GM21390 (cell line): ENCODE data around the gene PNLIPRP2.

Experiments
- ATAC-seq: cut with Tn5 transposase; IDR thresholded peaks from one replicate; pipeline ENCODE4 v1.9.1; 2021; ENCODE audit not compliant: unreplicated experiment

The PNLIPRP2 gene

DNA sequence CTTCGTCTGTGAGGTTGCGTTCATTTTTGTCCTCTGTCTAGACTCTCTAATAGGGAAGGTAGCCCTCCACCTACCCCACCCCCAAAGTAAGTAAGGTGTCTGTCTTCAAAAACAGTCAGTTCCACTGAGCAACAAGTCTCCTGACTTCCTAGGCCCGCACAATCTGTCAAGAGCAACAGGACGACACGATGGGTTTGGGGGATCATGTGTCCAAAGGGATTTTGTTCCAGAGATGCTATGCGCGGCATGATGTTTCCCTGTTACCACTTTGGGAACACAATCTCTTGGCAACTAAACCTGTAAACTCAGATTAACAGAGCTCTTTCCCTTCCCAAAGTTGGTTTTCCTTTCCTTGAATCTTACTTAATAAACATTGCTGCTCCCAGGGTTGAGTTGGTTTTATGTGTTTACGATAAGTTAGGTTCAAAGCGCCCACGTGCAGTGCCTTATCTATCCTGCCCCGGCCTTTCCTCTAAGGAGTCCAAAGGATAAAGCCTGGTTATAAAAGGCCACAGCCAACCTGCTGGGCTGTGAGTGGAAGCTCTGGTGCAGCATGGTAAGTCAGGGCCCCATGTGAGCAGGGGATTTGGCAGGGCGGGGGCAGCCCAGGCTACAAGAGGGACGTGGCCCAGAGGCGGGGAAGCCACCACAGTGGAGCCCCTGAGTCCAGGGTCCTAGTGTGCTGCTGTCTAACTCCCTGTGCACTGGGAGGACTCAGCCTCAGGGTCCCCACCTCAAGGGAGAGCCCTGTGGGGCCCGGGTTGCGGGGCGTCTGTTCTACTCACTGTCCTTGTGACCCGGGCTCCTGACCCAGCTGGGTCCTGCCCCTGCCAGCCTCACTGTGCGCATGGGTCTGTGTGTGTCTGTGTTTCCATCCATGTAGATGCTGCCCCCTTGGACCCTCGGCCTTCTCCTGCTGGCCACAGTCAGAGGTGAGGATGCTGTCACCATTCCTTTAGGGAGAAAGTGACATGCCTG is at the start of gene PNLIPRP2:
Gene PNLIPRP2 (plus strand): TSS at position 531 of the 978 bp plus-strand sequence.
- ATAC-seq: no peak

DNA sequence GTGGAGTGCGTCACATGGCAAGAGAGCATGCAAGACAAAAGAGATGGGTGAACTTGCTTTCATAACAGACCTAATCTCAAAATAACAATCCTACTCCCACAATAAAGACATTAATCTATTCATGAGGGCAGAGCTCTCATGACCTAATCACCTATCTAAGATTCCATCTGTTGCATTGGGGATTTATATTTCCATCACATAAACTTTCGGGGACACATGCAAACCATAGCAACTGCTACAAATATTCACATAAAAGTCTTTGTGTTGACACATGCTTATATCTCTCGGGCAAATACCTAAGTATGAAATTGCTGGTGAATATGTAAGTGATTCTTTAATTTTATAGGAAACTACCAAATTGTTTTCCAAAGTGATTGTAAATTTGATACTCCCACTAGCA is 46.0 kb upstream of the PNLIPRP2 start:
- no peak for ATAC-seq

DNA sequence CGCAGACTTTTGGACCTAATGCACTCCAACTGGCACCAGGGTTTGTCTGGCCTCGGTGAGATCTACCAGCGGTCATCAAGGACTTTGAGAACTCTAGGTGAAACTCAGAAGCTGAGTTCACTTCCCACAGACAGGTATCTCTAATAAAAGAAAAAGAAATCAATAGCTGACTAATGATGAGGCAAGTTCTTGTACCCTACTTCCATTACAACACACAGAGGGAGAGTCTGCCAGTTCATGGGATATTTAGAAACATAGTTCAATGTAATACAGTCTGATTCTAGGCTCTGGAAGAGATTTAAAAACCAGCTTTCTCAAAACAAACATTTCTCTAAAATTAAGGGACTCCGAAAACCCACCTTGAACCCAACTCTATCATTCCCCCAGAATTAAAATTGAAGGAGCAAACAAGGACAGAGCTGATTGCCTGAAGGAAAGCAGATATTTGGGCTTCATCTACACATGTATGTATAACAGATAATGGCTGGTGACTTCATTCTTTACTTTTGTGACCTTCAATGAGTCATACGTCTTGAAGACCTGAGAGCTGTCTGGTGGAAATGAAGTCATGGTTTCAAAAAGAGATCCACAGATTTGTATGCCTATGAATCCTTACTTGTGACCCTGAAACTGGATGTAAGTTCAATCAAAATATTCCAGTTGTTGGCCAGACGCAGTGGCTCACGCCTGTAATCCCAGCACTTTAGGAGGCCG is 32.7 kb upstream of the PNLIPRP2 start:
- no peak for ATAC-seq

DNA sequence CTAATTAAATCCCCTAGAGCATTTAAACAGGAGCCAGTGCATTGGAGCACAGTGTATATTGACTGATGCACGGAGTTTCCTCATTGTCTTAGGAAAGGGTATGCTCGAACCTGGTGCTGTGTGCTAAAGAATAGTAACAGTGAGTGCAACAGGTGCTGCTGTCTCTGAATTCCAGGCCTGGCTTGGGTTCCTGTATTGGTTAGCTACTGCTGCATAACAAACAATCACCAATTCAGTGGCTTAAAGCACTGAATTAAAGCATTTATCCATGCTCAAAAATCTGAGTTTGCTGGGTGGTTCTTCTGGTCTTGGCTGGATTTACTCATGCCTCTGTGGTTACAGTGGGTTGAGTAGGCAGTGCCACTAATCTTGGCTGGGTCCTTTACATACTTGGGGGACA is 31.8 kb upstream of the PNLIPRP2 start:
- no peak for ATAC-seq

DNA sequence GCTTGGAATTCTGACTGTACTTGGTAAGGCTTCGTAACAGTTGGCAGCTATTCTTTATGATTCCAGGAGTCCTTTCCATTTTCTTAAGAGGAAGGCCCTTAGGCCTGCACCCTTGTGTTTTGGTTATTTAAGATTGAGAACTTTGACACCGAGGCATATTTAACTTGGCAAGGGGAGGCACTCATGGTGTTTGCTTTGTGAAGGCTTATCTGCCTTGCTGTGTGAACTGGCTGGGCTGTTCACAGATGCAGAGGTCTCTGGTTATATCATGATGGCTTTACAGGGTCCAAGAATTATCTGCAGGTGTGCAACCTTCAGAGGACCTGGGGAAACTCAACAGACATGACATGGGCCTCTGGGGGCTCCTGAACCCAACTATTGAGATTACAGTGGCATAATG is 30.8 kb upstream of the PNLIPRP2 start:
- no peak for ATAC-seq

DNA sequence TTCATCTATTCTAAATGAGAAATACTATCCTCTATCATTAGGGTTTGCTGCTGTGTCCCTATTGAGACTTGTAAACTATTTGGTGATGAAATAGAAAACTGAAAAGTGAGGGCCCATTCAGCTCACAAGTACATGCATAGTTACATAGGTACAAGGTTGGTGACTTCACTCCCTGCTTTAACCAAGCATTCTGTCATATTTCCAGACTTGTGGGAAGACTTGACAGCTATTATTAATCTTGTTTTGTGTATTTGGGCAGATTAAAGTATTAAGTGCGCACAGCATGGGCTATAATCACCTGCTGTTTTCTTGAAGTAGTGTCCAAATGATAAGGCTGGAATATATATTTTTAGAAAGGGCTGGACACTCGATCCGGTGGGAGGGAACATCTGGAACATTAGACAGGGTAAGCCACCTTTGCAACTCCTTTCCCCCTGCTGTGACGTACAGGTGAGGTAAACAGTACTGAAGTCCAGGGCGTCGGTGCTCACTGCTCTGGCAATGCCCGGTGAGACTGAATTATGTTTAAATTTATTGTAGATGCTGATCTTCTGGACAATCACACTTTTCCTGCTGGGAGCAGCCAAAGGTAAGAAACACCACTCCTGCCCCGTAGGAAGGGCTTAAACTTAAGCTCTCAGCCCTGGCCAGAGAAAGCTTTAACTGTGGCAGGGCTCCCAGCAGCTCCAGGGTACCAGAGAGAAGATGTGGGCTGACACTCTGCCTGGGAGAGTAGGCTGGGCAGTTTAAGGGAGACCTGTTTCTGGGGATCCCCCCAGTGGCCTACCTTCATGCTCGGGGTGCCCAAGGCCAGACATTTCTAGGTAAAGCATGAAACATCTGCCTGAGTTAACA is 29.9 kb upstream of the PNLIPRP2 start, which contains the start of gene PNLIPRP1:
Gene PNLIPRP1 (plus strand): TSS at position 370 of the 855 bp plus-strand sequence. CDS start 171 bp downstream, at position 541.
- no peak for ATAC-seq

DNA sequence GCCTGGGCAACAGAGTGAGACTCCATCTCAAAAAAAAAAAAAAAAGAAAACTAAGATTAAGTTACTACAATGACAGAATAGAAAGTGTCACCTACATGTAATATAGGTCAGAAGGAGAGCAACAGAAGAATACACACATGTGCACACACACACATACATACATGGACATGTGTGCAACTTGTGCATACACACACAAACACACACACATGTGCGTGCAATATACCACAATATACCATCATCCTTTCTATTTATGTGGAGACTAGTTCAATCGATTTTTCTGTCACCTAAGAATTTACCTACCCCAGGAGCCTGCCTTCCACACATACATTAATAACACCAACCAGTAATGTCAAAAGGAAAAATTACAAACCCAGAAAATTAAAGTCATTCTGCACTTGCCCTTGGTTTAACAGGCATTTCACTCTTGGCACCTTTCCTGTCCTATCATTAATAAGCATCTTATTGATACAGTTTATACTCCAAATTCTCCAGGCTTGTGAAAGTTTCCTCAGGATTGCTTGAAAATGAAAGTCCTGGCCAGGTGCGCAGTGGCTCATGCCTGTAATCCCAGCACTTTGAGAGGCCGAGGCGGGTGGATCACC is 27.5 kb upstream of the PNLIPRP2 start:
- no peak for ATAC-seq

DNA sequence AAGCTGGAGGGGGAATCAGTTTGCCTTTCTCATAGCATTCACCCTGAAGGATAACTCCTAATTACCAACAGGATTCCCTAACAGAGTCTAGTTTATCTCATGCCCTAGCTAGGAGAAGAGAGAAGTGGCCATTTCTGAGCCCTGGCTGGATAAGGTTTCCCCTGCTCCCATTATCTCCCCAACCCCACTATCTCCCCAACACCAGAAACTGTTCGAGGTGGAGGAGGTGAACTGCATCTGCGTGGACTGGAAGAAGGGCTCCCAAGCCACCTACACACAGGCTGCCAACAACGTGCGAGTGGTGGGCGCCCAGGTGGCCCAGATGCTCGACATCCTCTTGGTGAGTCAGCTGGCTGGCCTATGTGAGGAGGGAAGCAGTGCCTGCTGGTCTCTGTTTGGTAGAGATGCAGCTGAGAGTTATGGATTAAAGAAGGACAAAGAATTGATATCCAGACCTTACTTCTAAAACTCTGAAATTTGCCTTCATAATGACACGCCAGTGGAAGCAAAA is 26.2 kb upstream of the PNLIPRP2 start:
- no peak for ATAC-seq

DNA sequence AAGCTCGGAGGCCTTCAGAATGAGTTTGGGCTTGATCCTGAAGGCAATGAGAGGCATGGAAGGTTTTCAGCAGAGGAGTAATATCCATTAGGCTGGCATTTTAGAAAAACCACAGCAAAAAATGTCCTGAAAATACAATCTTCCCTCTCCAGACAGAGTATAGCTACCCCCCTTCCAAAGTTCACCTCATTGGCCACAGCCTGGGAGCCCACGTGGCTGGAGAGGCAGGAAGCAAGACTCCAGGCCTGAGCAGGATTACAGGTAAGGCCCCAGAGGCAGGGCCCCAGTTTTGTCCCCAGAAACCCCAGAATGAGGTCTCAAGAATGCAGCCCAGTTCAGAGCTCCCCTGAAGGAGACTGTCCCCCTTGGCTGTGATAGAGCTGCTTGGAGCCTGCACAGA is 24.7 kb upstream of the PNLIPRP2 start:
- no peak for ATAC-seq

DNA sequence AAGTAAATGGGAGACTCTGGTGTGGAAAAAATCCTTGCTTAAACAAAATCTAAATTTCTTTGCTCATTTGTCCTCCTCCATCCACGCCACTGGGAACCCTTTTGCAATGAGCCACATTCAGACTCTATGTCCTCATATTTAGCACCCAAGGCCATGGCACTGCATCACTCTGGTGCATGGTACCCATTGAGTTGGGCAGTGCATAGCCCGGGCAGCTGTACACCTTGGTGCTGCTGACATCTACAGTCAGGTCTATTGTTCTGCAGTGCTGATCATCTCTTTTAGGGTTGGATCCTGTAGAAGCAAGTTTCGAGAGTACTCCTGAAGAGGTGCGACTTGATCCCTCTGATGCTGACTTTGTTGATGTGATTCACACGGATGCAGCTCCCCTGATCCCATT is 23.2 kb upstream of the PNLIPRP2 start:
- ATAC-seq: no peak

DNA sequence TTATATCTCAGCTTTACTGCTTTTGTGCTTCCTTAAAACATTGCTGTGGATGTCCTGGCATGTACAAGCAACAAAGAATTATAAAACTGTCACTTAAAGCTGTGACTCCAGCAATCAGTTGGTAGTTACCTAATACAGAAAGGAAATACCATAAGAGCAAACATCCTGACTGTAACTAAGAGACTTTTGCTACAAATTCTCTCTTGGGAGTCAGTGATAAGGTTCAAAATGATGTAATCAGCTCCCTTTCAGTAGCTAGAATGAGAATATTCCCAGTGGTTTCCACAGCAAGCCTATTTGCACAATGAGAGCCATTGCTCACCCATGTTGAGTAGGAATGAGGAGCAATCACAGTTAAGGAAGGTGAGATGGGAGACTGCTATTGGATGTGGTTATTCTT is 22.4 kb upstream of the PNLIPRP2 start:
- ATAC-seq: no peak

DNA sequence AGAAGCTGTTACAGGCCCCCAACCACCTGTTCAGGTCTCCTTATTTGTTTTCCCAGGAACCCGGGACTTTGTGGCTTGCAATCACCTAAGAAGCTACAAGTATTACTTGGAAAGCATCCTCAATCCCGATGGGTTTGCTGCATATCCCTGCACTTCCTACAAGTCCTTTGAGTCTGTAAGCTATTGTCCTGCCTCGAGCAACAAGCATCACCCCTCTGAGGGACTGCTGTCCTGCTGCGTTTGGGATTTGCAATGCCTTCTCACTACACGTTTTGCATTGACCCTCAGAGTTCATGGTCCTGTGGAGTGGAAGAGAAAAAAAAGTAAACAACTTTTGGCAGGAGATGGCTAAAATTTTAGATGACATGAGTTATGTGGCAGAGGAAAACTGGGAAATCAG is 20.8 kb upstream of the PNLIPRP2 start:
- ATAC-seq: no peak

DNA sequence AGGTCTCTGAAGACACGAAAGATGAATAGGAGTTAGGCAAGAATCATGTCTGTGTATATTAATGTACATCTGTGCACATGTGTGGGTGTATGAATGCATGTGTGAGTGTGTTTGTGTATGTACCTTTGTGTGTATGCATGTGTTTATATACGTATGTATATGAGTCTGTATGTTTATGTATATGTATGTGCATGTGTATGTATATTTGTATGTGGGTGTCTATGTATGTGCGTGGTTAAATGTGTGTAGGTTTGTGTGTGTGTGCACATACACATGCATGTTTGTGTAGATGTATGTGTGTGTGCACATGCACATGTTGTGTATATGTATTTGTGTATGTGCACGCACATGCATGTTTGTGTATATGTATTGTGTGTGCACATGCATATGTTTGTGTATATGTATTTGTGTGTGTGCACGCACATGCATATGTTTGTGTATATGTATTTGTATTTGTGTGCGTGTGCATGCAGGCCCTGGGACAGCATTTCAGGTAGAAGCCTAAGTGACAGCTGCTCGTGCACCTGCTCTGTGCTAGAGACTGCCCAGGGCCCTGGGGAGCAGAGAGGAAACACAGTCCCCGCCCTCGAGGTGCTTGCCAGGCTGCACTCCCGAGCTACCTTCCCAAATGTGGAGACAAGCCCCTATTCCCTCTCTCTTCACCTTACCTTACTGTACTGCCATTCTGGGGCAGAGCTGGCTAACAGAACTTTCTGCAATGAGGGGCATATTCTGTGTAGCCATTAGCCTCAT is 17.9 kb upstream of the PNLIPRP2 start:
- ATAC-seq: no peak

DNA sequence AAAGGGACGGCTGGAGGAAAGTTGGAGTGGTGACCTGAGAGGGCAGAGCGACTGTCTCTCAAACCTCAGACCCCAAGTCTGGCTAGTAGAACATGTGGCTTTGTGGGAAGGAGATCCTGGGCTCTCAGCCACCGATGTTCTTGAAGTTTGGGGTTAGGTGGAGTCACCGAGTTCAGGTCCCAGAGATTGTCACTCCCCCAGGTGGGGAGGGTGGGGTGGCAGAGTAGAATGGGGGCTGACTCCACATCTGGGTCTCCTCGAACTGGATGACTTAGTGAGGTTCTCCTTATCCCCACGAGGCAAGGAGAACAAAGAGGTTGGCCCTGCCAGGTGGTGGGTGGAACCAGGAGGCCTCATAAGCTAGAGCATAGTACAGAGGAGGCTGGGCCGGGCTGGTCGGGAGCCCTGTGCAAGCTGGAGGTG is 14.7 kb upstream of the PNLIPRP2 start:
- ATAC-seq: no peak

DNA sequence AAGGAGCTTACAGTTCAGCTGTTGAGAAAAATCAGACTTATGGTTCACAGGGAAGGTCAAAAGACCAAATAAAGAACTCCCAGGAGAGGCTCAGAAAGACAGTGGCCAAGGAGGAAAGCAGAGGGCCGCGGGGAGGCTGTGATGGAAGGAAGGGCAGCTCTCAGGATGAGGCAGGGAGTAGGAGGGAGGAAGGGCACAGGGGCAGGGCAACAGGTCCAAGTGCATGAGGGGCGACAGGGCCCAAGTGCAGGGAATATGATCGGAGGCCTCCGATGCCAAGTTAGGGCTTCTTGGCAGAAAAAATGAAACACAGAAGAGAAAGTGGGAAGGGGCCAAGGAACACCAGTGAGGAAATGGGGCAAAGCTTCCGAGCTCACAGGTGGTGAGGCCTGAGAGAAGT is 13.4 kb upstream of the PNLIPRP2 start:
- ATAC-seq: no peak

DNA sequence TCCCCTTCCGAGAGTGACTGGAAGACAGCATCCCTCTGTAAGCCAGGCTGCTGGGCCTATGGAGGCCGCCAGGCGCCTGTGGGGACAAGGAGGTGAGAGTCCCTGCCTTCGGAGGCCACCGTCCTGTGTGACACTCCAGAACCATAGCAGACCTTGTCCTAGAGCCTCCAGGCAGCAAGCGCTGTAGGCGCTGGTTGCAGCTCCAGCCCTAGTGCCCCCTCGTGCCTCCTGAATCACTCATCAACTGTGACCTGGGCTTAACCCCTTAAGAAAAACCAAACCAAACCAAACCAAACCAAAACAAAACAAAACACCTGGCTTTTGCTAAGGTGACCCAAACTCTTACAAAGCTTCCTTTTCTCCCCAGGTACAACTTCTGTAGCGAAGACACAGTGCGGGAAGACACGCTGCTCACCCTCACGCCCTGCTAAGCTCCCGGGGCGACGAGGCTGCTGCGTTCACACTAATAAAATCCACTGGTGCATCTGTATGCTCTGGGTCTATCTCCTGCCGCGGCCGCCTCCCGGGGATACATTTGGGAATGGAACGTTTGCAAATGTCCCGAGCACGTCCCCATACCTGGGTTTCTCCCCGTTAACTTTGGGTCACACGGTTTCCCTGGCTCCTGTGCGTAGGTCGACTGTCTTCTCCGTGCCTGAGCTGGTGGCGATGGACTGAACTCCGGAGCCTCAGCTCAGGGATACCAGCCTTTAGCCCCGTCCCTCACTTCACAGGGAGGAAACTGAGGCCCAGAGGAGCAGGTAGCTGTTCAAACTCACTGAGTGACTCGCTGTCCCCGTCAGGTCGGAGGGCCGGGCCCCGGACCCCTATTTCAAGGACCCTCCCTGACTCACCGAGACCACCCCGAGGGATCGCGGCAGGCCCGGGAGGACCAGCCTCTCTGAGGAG is 11.8 kb upstream of the PNLIPRP2 start:
- ATAC-seq: no peak

DNA sequence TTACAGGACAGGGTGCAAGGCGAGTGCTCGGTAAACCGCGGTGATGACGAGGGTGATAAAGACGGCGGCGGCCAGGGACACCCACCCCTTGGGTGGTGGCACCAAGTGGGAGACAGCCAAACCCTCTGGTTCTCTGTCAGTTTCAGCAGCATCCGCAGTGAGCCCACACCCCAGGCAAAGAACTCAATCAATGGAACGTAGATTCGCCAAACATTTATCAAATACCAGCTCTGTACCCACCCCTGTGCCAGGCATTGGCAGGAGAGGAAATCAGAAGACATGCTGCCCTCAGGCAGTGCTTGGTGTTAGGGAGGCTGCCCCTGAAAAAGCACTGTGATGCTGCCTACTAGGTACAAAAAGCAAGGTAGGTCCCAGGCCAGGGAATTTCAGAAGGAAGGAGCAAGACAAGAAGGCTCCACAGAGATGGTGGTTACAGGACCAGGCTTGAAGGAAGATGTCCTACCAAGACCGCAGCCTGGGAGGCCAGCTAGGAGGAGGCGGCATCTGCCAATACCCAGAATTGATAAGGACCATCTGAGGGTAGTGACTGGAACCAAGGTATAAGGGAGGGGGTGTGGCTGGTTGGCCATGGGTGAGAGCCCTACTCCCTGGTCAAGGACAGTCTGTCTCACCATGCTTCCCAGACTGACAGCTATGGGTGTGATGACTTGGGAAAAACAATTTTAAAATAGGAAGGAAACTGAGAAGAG is 10.2 kb upstream of the PNLIPRP2 start:
- ATAC-seq: no peak

DNA sequence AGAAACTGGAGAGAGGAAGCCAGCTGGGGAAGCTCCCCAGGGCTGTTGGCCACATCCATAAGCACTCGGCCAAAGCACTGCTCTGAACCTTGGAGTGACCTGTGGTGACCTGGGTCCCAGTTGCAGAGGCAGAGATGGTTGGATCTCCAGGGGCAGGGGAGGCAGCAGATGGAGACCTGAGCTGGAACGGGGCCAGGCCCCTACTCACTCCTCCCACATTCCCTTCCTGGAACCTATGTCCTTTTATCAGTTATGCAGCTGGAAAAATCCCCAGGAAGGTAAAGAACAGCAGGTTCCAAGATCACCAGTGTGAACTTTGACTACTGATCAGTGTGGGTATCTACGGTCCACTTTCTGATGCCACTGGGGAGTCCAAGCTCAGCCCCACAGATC is 9.6 kb upstream of the PNLIPRP2 start:
- no peak for ATAC-seq
